GM23338 (cell line): ENCODE data around the gene GRID2.

Source experiments
- CREB1 ChIP-seq: fragments of 250-450 bp; sonication (Bioruptor Pico); IDR thresholded peaks from 2 replicates; pipeline ENCODE4 v1.5.0; 2020; ENCODE audit warnings: low read depth, mild to moderate bottlenecking, moderate library complexity
- EZH2 ChIP-seq: fragments of 200-600 bp; sonication (generic); IDR thresholded peaks from one replicate; pipeline ENCODE4 v1.8.0; 2017; ENCODE audit warnings: antibody characterized with exemption, mild to moderate bottlenecking, low read depth; ENCODE audit not compliant: unreplicated experiment
- EZH2phosphoT487 ChIP-seq: fragments of 200-600 bp; sonication (generic); IDR thresholded peaks from one replicate; pipeline ENCODE4 v1.8.1; 2018; ENCODE audit warnings: antibody characterized with exemption; ENCODE audit not compliant: unreplicated experiment
- JUNB ChIP-seq: IDR thresholded peaks from one replicate; pipeline ENCODE4 v1.6.1; 2016; ENCODE audit warnings: antibody characterized with exemption; ENCODE audit not compliant: unreplicated experiment
- NANOG ChIP-seq: IDR thresholded peaks from 2 replicates; pipeline ENCODE4 v1.6.1; 2016; ENCODE audit warnings: antibody characterized with exemption, borderline replicate concordance
- POLR2AphosphoS5 ChIP-seq: IDR thresholded peaks from 2 replicates; pipeline ENCODE4 v1.6.1; 2016; ENCODE audit warnings: antibody characterized with exemption, low read depth
- ZNF114 ChIP-seq: fragments of 250-450 bp; sonication (Bioruptor Pico); IDR thresholded peaks from 2 replicates; pipeline ENCODE4 v1.5.0; 2020; ENCODE audit warnings: mild to moderate bottlenecking, moderate library complexity
- ZNF331 ChIP-seq: fragments of 250-450 bp; sonication (Bioruptor Pico); IDR thresholded peaks from 2 replicates; pipeline ENCODE4 v1.5.0; 2020; ENCODE audit warnings: low read depth, mild to moderate bottlenecking, moderate library complexity
- TF ChIP-seq, protein P1 (sequence below), 2 experiments: fragments of 200-600 bp in 1 of 2; sonication (generic) in 1 of 2; conservative IDR thresholded peaks; 2 replicates each; pipeline versions ENCODE4 v1.5.1 to v1.6.1; 2016 to 2017; ENCODE audit warnings: antibody characterized with exemption in 2 of 2, low read depth in 2 of 2, mild to moderate bottlenecking in 2 of 2, moderate library complexity in 1 of 2
- TF ChIP-seq, protein P2 (sequence below): IDR thresholded peaks from one replicate; pipeline ENCODE4 v1.6.1; 2018; ENCODE audit warnings: antibody characterized with exemption; ENCODE audit not compliant: unreplicated experiment
- TF ChIP-seq, protein P3 (sequence below): IDR thresholded peaks from 2 replicates; pipeline ENCODE4 v1.6.1; 2016; ENCODE audit warnings: antibody characterized with exemption
- TF ChIP-seq, protein P4 (sequence below): fragments of 250-450 bp; sonication (Bioruptor Pico); IDR thresholded peaks from 2 replicates; pipeline ENCODE4 v1.5.0; 2020; ENCODE audit warnings: mild to moderate bottlenecking, moderate library complexity

DNA sequence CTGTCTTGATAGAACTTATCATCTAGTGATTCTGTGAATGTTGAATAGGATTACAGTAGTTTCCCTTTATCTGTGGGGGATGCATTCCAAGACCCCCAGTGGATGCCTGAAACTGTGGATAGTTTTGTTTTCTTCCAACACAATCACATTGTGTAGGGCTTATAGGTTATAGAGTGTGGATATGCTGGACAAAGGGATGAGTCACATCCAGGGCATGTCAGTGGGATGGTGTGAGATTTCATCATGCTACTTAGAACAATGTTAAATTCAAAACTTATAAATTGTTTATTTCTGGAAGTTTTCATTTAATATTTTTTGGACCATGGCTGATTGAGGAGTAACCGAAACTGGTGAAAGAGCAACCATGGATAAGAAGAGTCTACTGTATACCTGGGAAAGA, 1092.5 kb downstream of the GRID2 start:
- TF ChIP-seq, protein P1, sequence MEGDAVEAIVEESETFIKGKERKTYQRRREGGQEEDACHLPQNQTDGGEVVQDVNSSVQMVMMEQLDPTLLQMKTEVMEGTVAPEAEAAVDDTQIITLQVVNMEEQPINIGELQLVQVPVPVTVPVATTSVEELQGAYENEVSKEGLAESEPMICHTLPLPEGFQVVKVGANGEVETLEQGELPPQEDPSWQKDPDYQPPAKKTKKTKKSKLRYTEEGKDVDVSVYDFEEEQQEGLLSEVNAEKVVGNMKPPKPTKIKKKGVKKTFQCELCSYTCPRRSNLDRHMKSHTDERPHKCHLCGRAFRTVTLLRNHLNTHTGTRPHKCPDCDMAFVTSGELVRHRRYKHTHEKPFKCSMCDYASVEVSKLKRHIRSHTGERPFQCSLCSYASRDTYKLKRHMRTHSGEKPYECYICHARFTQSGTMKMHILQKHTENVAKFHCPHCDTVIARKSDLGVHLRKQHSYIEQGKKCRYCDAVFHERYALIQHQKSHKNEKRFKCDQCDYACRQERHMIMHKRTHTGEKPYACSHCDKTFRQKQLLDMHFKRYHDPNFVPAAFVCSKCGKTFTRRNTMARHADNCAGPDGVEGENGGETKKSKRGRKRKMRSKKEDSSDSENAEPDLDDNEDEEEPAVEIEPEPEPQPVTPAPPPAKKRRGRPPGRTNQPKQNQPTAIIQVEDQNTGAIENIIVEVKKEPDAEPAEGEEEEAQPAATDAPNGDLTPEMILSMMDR (conservative IDR thresholded peaks at IDR 0.05; ENCODE audit: low read depth in 2 of 2) = no peak
- TF ChIP-seq CREB1 (CRISPR knock-in tag) (no peak), EZH2phosphoT487 (no peak), EZH2 (no peak), POLR2AphosphoS5 (no peak), JUNB (no peak), NANOG (no peak), ZNF331 (CRISPR knock-in tag) (no peak), ZNF114 (CRISPR knock-in tag) (no peak)
- TF ChIP-seq, protein P2, sequence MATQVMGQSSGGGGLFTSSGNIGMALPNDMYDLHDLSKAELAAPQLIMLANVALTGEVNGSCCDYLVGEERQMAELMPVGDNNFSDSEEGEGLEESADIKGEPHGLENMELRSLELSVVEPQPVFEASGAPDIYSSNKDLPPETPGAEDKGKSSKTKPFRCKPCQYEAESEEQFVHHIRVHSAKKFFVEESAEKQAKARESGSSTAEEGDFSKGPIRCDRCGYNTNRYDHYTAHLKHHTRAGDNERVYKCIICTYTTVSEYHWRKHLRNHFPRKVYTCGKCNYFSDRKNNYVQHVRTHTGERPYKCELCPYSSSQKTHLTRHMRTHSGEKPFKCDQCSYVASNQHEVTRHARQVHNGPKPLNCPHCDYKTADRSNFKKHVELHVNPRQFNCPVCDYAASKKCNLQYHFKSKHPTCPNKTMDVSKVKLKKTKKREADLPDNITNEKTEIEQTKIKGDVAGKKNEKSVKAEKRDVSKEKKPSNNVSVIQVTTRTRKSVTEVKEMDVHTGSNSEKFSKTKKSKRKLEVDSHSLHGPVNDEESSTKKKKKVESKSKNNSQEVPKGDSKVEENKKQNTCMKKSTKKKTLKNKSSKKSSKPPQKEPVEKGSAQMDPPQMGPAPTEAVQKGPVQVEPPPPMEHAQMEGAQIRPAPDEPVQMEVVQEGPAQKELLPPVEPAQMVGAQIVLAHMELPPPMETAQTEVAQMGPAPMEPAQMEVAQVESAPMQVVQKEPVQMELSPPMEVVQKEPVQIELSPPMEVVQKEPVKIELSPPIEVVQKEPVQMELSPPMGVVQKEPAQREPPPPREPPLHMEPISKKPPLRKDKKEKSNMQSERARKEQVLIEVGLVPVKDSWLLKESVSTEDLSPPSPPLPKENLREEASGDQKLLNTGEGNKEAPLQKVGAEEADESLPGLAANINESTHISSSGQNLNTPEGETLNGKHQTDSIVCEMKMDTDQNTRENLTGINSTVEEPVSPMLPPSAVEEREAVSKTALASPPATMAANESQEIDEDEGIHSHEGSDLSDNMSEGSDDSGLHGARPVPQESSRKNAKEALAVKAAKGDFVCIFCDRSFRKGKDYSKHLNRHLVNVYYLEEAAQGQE = no peak
- TF ChIP-seq, protein P3, sequence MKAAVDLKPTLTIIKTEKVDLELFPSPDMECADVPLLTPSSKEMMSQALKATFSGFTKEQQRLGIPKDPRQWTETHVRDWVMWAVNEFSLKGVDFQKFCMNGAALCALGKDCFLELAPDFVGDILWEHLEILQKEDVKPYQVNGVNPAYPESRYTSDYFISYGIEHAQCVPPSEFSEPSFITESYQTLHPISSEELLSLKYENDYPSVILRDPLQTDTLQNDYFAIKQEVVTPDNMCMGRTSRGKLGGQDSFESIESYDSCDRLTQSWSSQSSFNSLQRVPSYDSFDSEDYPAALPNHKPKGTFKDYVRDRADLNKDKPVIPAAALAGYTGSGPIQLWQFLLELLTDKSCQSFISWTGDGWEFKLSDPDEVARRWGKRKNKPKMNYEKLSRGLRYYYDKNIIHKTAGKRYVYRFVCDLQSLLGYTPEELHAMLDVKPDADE = no peak
- TF ChIP-seq, protein P4, sequence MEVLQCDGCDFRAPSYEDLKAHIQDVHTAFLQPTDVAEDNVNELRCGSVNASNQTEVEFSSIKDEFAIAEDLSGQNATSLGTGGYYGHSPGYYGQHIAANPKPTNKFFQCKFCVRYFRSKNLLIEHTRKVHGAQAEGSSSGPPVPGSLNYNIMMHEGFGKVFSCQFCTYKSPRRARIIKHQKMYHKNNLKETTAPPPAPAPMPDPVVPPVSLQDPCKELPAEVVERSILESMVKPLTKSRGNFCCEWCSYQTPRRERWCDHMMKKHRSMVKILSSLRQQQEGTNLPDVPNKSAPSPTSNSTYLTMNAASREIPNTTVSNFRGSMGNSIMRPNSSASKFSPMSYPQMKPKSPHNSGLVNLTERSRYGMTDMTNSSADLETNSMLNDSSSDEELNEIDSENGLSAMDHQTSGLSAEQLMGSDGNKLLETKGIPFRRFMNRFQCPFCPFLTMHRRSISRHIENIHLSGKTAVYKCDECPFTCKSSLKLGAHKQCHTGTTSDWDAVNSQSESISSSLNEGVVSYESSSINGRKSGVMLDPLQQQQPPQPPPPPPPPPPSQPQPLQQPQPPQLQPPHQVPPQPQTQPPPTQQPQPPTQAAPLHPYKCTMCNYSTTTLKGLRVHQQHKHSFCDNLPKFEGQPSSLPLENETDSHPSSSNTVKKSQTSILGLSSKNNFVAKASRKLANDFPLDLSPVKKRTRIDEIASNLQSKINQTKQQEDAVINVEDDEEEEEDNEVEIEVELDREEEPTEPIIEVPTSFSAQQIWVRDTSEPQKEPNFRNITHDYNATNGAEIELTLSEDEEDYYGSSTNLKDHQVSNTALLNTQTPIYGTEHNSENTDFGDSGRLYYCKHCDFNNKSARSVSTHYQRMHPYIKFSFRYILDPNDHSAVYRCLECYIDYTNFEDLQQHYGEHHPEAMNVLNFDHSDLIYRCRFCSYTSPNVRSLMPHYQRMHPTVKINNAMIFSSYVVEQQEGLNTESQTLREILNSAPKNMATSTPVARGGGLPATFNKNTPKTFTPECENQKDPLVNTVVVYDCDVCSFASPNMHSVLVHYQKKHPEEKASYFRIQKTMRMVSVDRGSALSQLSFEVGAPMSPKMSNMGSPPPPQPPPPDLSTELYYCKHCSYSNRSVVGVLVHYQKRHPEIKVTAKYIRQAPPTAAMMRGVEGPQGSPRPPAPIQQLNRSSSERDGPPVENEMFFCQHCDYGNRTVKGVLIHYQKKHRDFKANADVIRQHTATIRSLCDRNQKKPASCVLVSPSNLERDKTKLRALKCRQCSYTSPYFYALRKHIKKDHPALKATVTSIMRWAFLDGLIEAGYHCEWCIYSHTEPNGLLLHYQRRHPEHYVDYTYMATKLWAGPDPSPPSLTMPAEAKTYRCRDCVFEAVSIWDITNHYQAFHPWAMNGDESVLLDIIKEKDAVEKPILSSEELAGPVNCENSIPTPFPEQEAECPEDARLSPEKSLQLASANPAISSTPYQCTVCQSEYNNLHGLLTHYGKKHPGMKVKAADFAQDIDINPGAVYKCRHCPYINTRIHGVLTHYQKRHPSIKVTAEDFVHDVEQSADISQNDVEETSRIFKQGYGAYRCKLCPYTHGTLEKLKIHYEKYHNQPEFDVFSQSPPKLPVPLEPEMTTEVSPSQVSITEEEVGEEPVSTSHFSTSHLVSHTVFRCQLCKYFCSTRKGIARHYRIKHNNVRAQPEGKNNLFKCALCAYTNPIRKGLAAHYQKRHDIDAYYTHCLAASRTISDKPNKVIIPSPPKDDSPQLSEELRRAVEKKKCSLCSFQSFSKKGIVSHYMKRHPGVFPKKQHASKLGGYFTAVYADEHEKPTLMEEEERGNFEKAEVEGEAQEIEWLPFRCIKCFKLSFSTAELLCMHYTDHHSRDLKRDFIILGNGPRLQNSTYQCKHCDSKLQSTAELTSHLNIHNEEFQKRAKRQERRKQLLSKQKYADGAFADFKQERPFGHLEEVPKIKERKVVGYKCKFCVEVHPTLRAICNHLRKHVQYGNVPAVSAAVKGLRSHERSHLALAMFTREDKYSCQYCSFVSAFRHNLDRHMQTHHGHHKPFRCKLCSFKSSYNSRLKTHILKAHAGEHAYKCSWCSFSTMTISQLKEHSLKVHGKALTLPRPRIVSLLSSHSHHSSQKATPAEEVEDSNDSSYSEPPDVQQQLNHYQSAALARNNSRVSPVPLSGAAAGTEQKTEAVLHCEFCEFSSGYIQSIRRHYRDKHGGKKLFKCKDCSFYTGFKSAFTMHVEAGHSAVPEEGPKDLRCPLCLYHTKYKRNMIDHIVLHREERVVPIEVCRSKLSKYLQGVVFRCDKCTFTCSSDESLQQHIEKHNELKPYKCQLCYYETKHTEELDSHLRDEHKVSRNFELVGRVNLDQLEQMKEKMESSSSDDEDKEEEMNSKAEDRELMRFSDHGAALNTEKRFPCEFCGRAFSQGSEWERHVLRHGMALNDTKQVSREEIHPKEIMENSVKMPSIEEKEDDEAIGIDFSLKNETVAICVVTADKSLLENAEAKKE (CRISPR knock-in tag) = no peak
